KMS-11 (cell line): Measurements from ENCODE around the gene KCNQ1OT1.

ENCODE experiments used
- H2AFZ ChIP-seq: fragments of 200-600 bp; sonication (generic); 2 replicates; pipeline ENCODE4 v1.6.1; 2016; ENCODE audit warnings: antibody characterized with exemption, mixed run types, low read depth
- H3K27ac ChIP-seq: fragments of 200-600 bp; sonication (generic); 2 replicates; pipeline ENCODE4 v1.6.1; 2016; ENCODE audit warnings: mild to moderate bottlenecking, mixed run types
- H3K27me3 ChIP-seq: fragments of 200-600 bp; sonication (generic); 2 replicates; pipeline ENCODE4 v1.6.1; 2017; ENCODE audit warnings: mild to moderate bottlenecking, low read depth, mixed run types, moderate library complexity; ENCODE audit not compliant: insufficient read depth
- H3K36me3 ChIP-seq: fragments of 200-600 bp; sonication (generic); 2 replicates; pipeline ENCODE4 v1.6.1; 2017; ENCODE audit warnings: mild to moderate bottlenecking, mixed run types; ENCODE audit not compliant: insufficient read depth
- H3K4me1 ChIP-seq: fragments of 200-600 bp; sonication (generic); 2 replicates; pipeline ENCODE4 v1.6.1; 2016; ENCODE audit warnings: mild to moderate bottlenecking, low read depth, mixed run types; ENCODE audit not compliant: poor library complexity, severe bottlenecking
- H3K4me2 ChIP-seq: fragments of 200-600 bp; sonication (generic); 2 replicates; pipeline ENCODE4 v1.7.0; 2016; ENCODE audit warnings: mild to moderate bottlenecking, mixed run types
- H3K4me3 ChIP-seq: fragments of 200-600 bp; sonication (generic); IDR thresholded peaks from 2 replicates; pipeline ENCODE4 v1.6.1; 2017; ENCODE audit warnings: low read depth, low read length, mixed read lengths; ENCODE audit not compliant: insufficient read depth
- H3K79me2 ChIP-seq: fragments of 200-600 bp; sonication (generic); 2 replicates; pipeline ENCODE4 v1.6.1; 2016; ENCODE audit warnings: low read depth, mixed run types; ENCODE audit not compliant: insufficient read depth
- H3K9ac ChIP-seq: fragments of 200-600 bp; sonication (generic); 2 replicates; pipeline ENCODE4 v1.6.1; 2016; ENCODE audit warnings: mild to moderate bottlenecking, mixed run types
- H4K20me1 ChIP-seq: fragments of 200-600 bp; sonication (generic); 2 replicates; pipeline ENCODE4 v1.6.1; 2016; ENCODE audit warnings: mild to moderate bottlenecking, mixed run types; ENCODE audit not compliant: insufficient read depth
- TF ChIP-seq, protein P1 (sequence below): fragments of 200-600 bp; sonication (generic); conservative IDR thresholded peaks from 2 replicates; pipeline ENCODE4 v1.6.1; 2017; ENCODE audit warnings: low read depth, mild to moderate bottlenecking, antibody characterized with exemption, low read length, moderate library complexity, mixed read lengths

KCNQ1OT1 gene

GRCh38 chr11:2582351-2582945 lies 117.3 kb downstream of the KCNQ1OT1 start:
- Histone ChIP-seq H3K4me3 (no peak overlapping the region), H3K4me1 (no peaks in the 10 kb centered on the region), H3K4me2 (no peak overlapping the region), H3K79me2 (no peaks in the 10 kb centered on the region), H2AFZ (no peak overlapping the region), H3K27me3 (no peaks in the 10 kb centered on the region), H4K20me1 (no peaks in the 10 kb centered on the region), H3K36me3 (no peaks in the 10 kb centered on the region), H3K9ac (no peak overlapping the region), H3K27ac (no peak overlapping the region)
- TF ChIP-seq, protein P1, sequence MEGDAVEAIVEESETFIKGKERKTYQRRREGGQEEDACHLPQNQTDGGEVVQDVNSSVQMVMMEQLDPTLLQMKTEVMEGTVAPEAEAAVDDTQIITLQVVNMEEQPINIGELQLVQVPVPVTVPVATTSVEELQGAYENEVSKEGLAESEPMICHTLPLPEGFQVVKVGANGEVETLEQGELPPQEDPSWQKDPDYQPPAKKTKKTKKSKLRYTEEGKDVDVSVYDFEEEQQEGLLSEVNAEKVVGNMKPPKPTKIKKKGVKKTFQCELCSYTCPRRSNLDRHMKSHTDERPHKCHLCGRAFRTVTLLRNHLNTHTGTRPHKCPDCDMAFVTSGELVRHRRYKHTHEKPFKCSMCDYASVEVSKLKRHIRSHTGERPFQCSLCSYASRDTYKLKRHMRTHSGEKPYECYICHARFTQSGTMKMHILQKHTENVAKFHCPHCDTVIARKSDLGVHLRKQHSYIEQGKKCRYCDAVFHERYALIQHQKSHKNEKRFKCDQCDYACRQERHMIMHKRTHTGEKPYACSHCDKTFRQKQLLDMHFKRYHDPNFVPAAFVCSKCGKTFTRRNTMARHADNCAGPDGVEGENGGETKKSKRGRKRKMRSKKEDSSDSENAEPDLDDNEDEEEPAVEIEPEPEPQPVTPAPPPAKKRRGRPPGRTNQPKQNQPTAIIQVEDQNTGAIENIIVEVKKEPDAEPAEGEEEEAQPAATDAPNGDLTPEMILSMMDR, result no peak

DNA sequence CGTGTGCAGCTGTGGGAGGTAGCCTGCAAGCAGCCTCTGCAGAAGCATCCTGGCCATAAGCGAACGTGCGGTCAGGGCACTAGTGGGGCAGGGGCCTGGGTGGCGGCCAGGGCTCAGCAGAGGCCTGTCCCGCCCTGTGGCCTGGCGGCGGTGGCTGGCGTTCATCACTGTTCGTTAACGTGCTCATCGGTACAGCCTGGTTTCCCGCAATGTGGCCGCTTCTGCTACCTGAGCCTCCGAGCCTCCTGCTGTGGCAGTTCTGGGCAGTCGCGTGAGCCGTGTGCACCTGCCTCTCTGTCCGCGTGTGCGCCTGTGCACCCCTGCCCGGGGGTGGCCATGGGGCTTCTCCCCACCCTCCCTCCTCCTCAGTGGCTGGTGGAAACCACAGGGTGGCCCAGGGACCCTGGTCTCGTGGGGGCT lies 117.9 kb downstream of the KCNQ1OT1 start:
- Histone ChIP-seq H3K27ac (no peak overlapping the region), H3K4me3 (no peak overlapping the region), H3K9ac (no peak overlapping the region), H3K36me3 (no peaks in the 10 kb centered on the region), H3K79me2 (no peaks in the 10 kb centered on the region), H3K4me1 (no peaks in the 10 kb centered on the region), H2AFZ (no peak overlapping the region), H3K4me2 (no peak overlapping the region), H4K20me1 (no peaks in the 10 kb centered on the region), H3K27me3 (no peaks in the 10 kb centered on the region)
- TF ChIP-seq, protein P1, result no peak

DNA sequence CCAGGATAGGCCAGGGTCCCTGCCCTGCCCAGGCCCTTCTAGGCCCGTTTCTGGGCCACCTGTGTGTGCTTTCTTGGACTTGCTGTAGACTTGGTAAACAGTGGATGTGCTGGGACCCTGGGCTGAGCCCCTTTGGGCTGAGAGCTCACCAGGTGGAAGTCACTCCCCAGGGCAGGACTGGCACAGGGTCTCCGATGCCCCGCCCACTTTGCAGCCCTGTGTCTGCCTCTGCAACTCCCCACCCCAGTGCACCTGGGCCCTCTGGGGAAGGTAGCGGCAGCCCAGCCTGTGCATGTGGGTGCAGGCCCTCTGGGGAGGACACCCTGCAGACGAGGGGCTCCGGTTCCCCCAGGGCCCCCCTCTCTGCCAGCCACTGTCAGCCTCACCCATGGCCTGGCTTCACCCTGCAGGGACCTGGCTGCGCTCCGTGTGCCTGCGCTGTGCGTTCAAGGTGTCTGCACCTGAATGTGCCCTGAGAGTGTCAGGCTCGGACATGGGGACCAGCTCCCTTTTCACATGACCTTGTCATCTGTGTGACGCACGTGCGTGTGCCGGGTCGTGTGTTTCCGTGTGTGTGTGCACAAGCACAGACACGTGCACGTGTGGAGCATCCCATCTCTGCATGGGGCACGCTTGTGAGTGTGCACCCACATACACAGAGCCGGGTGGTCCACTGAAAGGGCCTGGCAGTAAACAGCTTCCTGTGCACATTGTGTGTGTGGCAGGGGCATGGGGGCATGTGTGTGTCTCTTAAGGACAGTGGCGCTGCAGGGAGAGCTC lies 118.5 kb downstream of the KCNQ1OT1 start:
- Histone ChIP-seq H3K27ac (no peak overlapping the region), H3K36me3 (no peaks in the 10 kb centered on the region), H3K79me2 (no peaks in the 10 kb centered on the region), H3K27me3 (no peaks in the 10 kb centered on the region), H3K9ac (no peak overlapping the region), H3K4me3 (no peak overlapping the region), H3K4me2 (no peak overlapping the region), H2AFZ (no peak overlapping the region), H3K4me1 (no peaks in the 10 kb centered on the region), H4K20me1 (no peaks in the 10 kb centered on the region)
- TF ChIP-seq, protein P1, result no peak

GRCh38 chr11:2580571-2581001 lies 119.2 kb downstream of the KCNQ1OT1 start:
- TF ChIP-seq, protein P1, result no peak
- no peaks in the 10 kb centered on the region for H3K4me1 ChIP-seq
- no peaks in the 10 kb centered on the region for H3K36me3 ChIP-seq
- H3K9ac ChIP-seq, result no peak overlapping the region
- H3K4me2 ChIP-seq, result no peak overlapping the region
- no peak overlapping the region for H3K27ac ChIP-seq
- no peaks in the 10 kb centered on the region for H4K20me1 ChIP-seq
- no peak overlapping the region for H2AFZ ChIP-seq
- H3K27me3 ChIP-seq, result no peaks in the 10 kb centered on the region
- H3K4me3 ChIP-seq, result no peak overlapping the region
- H3K79me2 ChIP-seq, result no peaks in the 10 kb centered on the region
